Measurements from ENCODE around the gene BBOF1.

The BBOF1 gene

GRCh38 chr14:74064426-74064825, 45.3 kb downstream of the BBOF1 start:
- no peak overlapping the region for H3K4me2 ChIP-seq (ENCODE audit: low read depth, low read length)
- no peaks in the 10 kb centered on the region for H3F3A ChIP-seq (ENCODE audit: insufficient read depth, low read length)
- no peaks in the 10 kb centered on the region for H3K9me2 ChIP-seq (replicated peaks; ENCODE audit: insufficient read depth, low read length)
- no peaks in the 10 kb centered on the region for H3K27me3 ChIP-seq (replicated peaks; ENCODE audit: insufficient read depth, low read length)
- no peaks in the 10 kb centered on the region for H4K20me1 ChIP-seq (ENCODE audit: insufficient read depth, low read length)
- H3K9ac ChIP-seq (ENCODE audit: low read length) = no peak overlapping the region
- H3K4me3 ChIP-seq (ENCODE audit: low read length) = no peak overlapping the region
- TF ChIP-seq EZH2 (optimal IDR thresholded peaks at IDR 0.05; ENCODE audit: low read depth, low read length) (no peak), EZH2phosphoT487 (IDR thresholded peaks at IDR 0.05; ENCODE audit: low read length) (no peak), CTCF (IDR thresholded peaks at IDR 0.05; ENCODE audit: low read length) (no peak)
- no peaks in the 10 kb centered on the region for H3K36me3 ChIP-seq (replicated peaks; ENCODE audit: insufficient read depth, low read length)
- no peak for DNase-seq
- no peak overlapping the region for H2AFZ ChIP-seq (ENCODE audit: low read length)
- no peaks in the 10 kb centered on the region for H3K4me1 ChIP-seq (ENCODE audit: low read length)
- no peaks in the 10 kb centered on the region for H3K9me3 ChIP-seq (replicated peaks; ENCODE audit: insufficient read depth, low read length)
- no peak overlapping the region for H3K27ac ChIP-seq (ENCODE audit: low read length)
- no peaks in the 10 kb centered on the region for H3K79me2 ChIP-seq (ENCODE audit: low read length)

- Histone ChIP-seq H3K4me3 (ENCODE audit: low read length) (no peak overlapping the region), H2AFZ (ENCODE audit: low read length) (no peak overlapping the region), H3K36me3 (replicated peaks; ENCODE audit: insufficient read depth, low read length) (no peaks in the 10 kb centered on the region), H3K79me2 (ENCODE audit: low read length) (no peaks in the 10 kb centered on the region), H3F3A (ENCODE audit: insufficient read depth, low read length) (no peaks in the 10 kb centered on the region), H3K27me3 (replicated peaks; ENCODE audit: insufficient read depth, low read length) (no peaks in the 10 kb centered on the region), H3K9me2 (replicated peaks; ENCODE audit: insufficient read depth, low read length) (no peaks in the 10 kb centered on the region), H3K9me3 (replicated peaks; ENCODE audit: insufficient read depth, low read length) (no peaks in the 10 kb centered on the region), H4K20me1 (ENCODE audit: insufficient read depth, low read length) (no peaks in the 10 kb centered on the region), H3K27ac (ENCODE audit: low read length) (no peak overlapping the region), H3K4me2 (ENCODE audit: low read depth, low read length) (no peak overlapping the region), H3K4me1 (ENCODE audit: low read length) (no peaks in the 10 kb centered on the region), H3K9ac (ENCODE audit: low read length) (no peak overlapping the region)
- no peak for DNase-seq
- no peak for TF ChIP-seq EZH2 (optimal IDR thresholded peaks at IDR 0.05; ENCODE audit: low read depth, low read length)
- no peak for TF ChIP-seq EZH2phosphoT487 (IDR thresholded peaks at IDR 0.05; ENCODE audit: low read length)
- TF ChIP-seq CTCF (IDR thresholded peaks at IDR 0.05; ENCODE audit: low read length) = no peak
Observed at GRCh38 chr14:74064883-74065282, 45.7 kb downstream of the BBOF1 start.

- H4K20me1 ChIP-seq (ENCODE audit: insufficient read depth, low read length) = no peaks in the 10 kb centered on the region
- H3K9me2 ChIP-seq (replicated peaks; ENCODE audit: insufficient read depth, low read length) = no peaks in the 10 kb centered on the region
- no peaks in the 10 kb centered on the region for H3F3A ChIP-seq (ENCODE audit: insufficient read depth, low read length)
- no peak overlapping the region for H3K4me2 ChIP-seq (ENCODE audit: low read depth, low read length)
- H3K9ac ChIP-seq (ENCODE audit: low read length) = no peak overlapping the region
- no peaks in the 10 kb centered on the region for H3K9me3 ChIP-seq (replicated peaks; ENCODE audit: insufficient read depth, low read length)
- no peak overlapping the region for H2AFZ ChIP-seq (ENCODE audit: low read length)
- no peaks in the 10 kb centered on the region for H3K79me2 ChIP-seq (ENCODE audit: low read length)
- H3K36me3 ChIP-seq (replicated peaks; ENCODE audit: insufficient read depth, low read length) = no peaks in the 10 kb centered on the region
- no peaks in the 10 kb centered on the region for H3K27me3 ChIP-seq (replicated peaks; ENCODE audit: insufficient read depth, low read length)
- no peaks in the 10 kb centered on the region for H3K4me1 ChIP-seq (ENCODE audit: low read length)
- no peak for DNase-seq
- no peak overlapping the region for H3K27ac ChIP-seq (ENCODE audit: low read length)
- no peak overlapping the region for H3K4me3 ChIP-seq (ENCODE audit: low read length)
- TF ChIP-seq CTCF (IDR thresholded peaks at IDR 0.05; ENCODE audit: low read length) = no peak
- no peak for TF ChIP-seq EZH2phosphoT487 (IDR thresholded peaks at IDR 0.05; ENCODE audit: low read length)
- no peak for TF ChIP-seq EZH2 (optimal IDR thresholded peaks at IDR 0.05; ENCODE audit: low read depth, low read length)
Observed at GRCh38 chr14:74065746-74066575, 46.8 kb downstream of the BBOF1 start.

Data from MM.1S (cell line).